Measurements from ENCODE around the gene DEDD2.
"Not testable (repeated sequence)": the region's sequence is repeated elsewhere in the genome, so short reads cannot be mapped to it uniquely, and the experiment has no call there.

DNA sequence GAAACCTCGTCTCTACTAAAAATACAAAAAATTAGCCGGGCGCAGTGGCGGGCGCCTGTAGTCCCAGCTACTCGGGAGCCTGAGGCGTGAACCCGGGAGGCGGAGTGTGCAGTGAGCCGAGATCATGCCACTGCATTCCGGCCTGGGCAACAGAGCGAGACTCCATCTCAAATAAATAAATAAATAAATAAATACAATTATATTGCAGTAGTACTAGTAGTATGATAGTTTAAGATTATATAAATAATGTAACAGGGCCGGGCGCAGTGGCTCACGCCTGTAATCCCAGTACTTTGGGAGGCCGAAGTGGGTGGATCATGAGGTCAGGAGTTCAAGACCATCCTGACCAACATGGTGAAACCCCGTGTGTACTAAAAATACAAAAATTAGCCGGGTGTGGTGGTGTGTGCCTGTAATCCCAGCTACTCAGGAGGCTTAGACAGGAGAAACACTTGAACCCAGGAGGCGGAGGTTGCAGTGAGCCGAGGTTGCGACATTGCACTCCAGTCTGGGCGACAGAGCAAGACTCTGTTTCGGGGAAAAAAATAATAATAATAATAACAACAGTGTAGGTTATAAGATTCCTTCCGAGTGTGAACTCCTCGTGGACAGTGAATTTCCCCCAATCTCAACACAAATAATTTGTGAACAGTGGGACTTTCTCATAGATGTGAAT lies 49.6 kb upstream of the DEDD2 start:
- TF ChIP-seq, protein P1, sequence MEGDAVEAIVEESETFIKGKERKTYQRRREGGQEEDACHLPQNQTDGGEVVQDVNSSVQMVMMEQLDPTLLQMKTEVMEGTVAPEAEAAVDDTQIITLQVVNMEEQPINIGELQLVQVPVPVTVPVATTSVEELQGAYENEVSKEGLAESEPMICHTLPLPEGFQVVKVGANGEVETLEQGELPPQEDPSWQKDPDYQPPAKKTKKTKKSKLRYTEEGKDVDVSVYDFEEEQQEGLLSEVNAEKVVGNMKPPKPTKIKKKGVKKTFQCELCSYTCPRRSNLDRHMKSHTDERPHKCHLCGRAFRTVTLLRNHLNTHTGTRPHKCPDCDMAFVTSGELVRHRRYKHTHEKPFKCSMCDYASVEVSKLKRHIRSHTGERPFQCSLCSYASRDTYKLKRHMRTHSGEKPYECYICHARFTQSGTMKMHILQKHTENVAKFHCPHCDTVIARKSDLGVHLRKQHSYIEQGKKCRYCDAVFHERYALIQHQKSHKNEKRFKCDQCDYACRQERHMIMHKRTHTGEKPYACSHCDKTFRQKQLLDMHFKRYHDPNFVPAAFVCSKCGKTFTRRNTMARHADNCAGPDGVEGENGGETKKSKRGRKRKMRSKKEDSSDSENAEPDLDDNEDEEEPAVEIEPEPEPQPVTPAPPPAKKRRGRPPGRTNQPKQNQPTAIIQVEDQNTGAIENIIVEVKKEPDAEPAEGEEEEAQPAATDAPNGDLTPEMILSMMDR (IDR thresholded peaks at IDR 0.05): not testable (repeated sequence)
- not testable (repeated sequence) for TF ChIP-seq POLR2A (IDR thresholded peaks at IDR 0.05)
